NCI-H1417 treated with DMSO at 0.1 percent for 48 hours (cell line): ENCODE data around the gene JARID2.

ENCODE experiments used
- DNase-seq: peaks from one replicate; lab custom pipeline; 2025; lab: John Stamatoyannopoulos, UW

Gene JARID2

GRCh38 chr6:15247500-15248450 is 1.9 kb downstream of the JARID2 start:
- no peak for DNase-seq

GRCh38 chr6:15248451-15249370 is 2.8 kb downstream of the JARID2 start:
- peak; percentile 61 for DNase-seq

DNA sequence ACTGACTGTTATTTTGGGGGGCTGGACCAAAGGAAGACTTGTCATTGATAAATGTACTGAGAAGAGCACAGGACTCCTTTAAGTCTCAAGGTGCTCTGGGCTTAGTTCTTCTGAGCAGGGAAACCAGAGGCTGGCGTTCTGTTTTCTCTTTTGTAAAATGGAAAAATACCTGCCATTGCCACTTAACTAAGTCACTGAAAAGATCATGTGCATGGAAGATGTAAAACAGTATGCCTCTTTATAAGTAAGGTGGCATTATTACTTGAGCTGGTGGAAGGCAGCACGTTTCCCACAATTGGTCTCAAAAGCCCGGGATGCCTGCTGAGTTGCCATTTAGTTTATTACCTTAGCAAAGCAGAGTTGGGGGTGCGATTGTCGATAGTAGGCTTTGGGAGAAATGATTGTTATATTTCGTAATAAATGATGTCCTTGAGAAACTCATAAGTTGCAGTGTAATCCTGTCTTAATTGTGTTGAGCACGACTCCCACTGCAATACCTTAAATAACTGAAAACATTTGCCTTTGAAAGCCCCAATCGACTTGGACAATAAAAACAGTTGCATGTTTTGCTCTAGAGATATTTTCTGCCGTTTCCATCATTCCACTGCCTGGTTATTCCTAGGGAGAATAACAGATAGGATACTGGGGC is 3.6 kb downstream of the JARID2 start:
- no peak for DNase-seq

DNA sequence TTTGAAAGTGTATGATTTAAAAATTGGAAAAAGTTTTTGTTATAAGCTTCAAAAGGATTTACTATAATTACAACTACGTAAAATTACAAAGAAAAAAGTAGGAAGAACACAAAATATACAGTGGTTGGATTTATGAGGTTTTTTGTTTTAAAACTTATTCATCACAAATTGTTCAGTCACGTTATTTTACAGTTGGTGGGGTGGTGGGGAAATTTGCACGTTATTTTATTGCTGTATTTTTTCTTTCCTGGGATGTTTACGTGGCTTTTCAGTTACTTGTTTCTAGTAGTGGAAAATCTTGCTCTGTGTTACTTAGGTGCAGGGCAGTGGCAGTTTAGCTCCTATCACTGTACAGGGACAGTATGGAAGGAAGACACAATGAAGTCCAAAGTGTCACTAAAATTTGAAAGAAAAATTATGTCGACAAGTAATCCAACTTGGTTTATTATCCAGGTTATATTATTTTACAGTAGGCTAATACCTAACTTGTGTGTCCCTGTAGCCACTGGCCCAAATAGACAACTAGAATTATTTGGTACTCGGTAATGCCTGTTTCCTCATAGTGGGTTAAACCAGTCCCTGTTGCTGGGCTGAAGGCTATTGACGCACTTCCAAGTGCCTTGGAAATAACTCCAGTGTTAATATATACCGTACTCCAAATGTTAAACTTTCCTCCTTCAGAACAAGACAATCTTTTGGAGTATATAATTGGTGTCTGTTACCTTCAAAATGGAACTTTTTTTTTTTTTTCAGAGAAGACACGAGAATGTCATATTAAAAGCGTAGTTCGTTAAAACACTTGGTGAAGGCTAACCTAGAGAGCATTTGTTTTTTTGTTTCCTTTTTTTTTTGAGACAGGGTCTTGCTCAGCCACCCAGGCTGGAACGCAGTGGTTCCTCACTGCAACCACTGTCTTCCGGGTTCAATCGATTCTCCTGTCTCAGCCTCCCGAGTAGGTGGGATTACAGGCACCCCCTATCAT is 4.6 kb downstream of the JARID2 start:
- DNase-seq: no peak

GRCh38 chr6:15252195-15252594 is 6.3 kb downstream of the JARID2 start:
- DNase-seq: no peak

DNA sequence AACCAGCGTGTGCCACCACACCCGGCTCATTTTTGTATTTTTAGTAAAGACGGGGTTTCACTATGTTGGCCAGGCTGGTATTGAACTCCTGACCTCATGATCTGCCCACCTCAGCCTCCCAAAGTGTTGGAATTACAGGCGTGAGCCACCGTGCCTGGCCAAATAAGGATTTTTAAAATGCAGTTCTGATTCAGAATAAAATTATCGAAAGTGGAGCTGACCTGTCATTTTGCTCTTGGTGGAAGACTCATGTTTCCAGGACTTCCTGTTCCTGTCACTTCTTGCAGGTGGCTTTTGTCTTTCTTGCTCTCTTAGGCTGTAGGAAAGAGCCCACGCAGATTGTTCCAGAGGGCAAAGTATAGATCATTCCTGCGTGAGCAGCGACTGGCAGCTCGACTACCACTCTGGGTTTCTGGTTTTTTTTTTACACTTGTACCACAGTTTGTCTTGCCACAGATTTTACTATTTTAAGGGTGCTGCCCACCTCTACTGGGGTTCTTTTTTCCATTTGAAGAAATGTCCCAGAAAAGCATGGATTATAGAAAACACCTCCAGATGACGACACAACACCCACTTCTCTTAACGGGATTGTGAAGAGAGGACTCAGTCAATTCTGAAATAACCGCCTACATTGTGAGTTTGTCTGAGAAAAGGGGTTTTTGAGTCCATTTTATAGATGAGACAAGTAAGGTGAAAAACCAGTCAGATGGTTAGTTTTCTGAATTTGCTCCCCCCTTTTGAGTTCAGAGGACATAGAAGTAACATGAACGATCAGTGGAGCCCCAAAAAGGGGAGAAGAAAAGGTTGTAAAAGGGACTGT is 7.5 kb downstream of the JARID2 start:
- DNase-seq: no peak

GRCh38 chr6:15254070-15254975 is 8.5 kb downstream of the JARID2 start:
- no peak for DNase-seq

DNA sequence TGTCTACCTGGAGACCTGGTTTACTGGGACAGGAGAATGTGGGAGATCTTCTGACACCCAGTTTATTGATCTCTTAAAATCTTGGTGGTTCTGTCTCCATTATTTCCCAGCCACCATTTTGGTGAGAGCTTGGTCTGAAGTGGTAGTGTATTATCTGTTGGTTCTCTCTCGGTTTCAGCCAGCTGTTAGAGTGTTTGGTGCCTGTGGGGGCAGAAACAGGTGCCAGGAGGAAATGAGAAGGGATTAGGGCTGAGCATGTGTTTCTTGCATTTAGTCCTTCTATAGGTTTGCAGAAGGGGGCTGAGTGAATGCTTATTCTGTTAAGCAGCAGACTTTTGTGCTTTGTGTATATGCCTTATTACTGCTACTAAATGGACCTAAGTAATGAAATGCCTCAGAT is 9.6 kb downstream of the JARID2 start:
- no peak for DNase-seq

- no peak for DNase-seq
Measured at GRCh38 chr6:15255909-15256395, 10.1 kb downstream of the JARID2 start.

- DNase-seq: no peak
Measured at GRCh38 chr6:15256538-15257271, 10.8 kb downstream of the JARID2 start.

DNA sequence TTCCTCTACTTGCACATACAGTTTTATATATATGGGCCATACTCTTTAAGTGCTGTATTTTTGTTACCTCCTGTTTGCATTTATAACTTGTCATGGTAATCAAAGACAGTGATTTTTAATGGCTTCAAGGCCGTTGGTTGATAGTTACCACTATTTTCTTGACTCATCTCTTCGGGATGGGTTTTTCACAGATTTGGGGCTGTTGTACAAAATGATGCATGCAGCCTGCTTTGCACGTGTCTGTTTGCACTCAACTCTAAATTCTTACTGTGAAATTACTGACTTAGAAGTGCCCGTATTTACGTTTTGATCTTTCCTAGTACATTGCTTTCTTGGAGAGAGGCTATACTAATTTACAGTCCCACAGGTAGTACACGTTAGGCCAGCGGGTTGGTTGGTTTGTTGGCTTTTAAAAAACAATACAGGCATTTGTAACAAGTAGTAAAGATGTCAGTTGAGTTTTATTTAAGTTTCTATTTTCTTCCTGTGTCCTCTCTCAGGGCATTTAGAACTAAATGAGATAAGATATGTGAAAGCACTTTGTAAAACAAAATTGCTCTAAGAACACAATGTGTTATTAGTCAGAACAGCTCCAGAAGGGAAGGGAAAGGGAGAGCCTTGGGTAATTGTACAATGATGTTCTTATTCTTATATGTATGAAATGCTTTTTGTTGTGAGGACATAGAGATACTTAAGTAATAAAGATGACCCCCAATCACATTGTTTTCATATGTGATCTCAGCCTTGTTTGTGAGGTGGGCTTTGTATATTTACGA is 11.7 kb downstream of the JARID2 start:
- no peak for DNase-seq

DNA sequence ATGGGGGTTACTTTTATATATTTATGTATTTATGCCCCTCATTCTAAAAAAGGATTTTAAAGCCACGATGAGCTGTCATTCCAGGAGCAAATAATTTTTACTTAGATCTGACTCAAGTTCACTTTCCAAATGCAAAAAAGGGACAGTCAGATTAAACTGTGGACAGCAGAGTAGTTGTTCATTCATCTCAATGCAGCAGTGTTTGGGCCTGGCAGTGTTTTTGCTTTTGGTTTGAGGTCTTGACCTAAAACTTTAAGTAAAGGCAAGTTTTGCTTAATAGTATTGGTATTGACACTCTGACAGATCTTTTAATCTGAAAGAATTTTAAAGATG is 13.9 kb downstream of the JARID2 start:
- no peak for DNase-seq

DNA sequence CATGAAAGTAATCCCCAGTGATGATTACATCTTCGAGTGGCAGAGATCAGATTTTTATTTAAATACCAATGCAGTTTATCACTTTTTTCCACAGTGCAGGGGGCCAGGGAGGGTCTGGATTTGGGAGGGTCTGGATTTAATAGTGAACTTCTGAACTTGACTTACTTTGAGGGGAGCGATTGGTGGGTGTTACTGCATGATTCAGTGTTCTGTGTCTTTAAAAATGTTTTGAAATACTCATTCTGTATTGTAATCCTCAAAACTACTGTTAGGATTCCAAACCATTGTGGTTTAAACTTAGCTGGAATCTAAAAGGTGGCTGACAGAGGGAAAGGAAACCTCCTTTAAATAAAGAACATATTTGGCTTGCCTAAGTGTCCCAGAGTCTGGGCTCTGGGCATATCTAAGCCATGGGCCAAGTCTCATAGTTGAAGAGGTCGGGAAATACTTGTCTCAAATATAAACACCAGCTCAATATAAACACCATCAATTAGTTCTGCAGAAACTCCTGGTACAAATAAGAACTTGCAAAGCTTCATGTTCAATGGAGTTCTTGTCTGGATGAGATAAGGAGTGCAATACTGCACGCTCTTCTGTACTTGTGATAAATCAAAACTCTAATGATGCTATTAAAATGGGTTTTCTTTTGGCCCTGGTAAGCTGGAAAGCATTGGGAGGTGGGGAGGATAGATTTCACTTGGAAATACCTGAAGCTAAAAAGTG is 14.4 kb downstream of the JARID2 start:
- DNase-seq: no peak

DNA sequence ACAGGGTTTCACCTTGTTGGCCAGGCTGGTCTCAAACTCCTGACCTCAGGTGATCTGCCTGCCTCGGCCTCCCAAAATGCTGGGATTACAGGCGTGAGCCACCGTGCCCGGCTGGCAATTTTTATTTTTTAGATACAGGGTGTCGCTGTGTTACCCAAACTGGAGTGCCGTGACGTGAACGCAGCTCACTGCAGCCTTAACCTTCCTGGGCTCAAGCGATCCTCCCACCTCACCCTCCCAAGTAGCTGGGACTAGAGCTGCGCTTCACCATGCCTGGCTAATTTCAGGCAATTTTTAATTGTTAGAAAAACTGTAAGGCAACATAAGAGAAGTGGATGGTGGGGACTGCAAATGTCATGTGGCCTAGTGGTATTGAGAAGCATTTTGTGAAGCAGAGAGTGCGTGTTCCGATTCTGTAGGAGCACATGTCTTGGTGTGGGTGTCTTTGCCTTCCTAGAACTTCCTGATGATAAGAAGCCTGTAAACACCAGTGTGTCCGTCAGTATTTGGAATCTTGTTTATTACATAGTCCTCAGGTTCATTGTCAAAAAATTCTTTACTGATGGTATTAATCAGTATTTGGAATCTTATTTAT is 18.0 kb downstream of the JARID2 start:
- DNase-seq: no peak

GRCh38 chr6:15264412-15264811 is 18.5 kb downstream of the JARID2 start:
- DNase-seq: no peak
